ENCODE data around the gene PWWP2B.

Gene PWWP2B

GRCh38 chr10:132416566-132417256 lies 19.7 kb downstream of the PWWP2B start:
- FAIRE-seq = no peak
- DNase-seq (ENCODE audit: insufficient read length, low spot score) = no peak

GRCh38 chr10:132417257-132417910 lies 20.4 kb downstream of the PWWP2B start:
- FAIRE-seq (no peak), DNase-seq (ENCODE audit: insufficient read length, low spot score) (no peak)

GRCh38 chr10:132417957-132418441 lies 21.0 kb downstream of the PWWP2B start:
- DNase-seq (ENCODE audit: insufficient read length, low spot score) (no peak), FAIRE-seq (no peak)

- FAIRE-seq = no peak
- no peak for DNase-seq (ENCODE audit: insufficient read length, low spot score)
Measured at GRCh38 chr10:132418527-132419416, 21.8 kb downstream of the PWWP2B start.

DNA sequence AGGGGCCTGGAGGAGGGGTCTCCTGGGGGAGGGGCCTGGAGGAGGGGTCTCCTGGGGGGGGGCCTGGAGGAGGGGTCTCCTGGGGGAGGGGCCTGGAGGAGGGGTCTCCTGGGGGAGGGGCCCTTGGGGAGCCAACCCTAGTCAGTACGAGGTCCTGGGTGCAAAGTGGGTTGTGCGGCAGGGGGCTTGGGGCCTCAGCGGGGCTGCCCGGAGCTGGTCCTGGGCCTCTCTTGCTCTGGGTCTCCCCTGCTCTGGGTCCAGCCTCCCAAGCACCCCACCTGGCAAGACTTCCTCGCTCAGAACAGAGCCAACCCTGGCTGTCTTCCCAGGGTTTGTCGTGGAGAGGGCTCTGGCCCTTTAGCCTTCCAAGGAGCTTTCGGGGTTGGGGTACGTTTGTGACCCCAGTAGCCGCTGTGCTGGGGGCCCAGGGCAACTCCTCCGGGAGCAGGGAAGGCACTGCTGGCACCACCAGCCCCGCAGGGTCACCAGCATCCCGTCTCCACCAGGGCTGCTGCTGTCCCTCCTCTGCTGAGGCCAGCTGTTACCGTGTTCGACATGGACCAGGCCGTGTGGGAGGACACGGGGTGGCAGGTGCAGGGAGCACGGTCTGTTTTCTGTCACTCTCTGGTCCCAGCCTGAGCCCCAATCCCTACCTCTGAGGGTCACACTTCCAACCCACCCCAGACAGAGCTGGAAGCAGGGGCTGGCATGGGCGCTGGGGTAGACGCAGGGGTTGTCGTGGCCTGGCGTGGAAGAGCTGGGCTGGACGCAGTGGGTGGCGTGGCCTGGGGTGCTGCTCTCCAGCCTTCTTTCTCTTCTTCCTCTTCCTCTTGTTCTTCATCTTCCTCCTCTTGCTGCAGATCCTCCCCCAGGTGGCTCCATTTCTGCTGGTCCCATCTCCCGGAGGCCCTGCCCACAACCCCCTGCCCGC lies 22.8 kb downstream of the PWWP2B start:
- DNase-seq (ENCODE audit: insufficient read length, low spot score) (no peak), FAIRE-seq (no peak)

GRCh38 chr10:132420469-132420980 lies 23.5 kb downstream of the PWWP2B start:
- DNase-seq (ENCODE audit: insufficient read length, low spot score) (no peak), FAIRE-seq (no peak)

DNA sequence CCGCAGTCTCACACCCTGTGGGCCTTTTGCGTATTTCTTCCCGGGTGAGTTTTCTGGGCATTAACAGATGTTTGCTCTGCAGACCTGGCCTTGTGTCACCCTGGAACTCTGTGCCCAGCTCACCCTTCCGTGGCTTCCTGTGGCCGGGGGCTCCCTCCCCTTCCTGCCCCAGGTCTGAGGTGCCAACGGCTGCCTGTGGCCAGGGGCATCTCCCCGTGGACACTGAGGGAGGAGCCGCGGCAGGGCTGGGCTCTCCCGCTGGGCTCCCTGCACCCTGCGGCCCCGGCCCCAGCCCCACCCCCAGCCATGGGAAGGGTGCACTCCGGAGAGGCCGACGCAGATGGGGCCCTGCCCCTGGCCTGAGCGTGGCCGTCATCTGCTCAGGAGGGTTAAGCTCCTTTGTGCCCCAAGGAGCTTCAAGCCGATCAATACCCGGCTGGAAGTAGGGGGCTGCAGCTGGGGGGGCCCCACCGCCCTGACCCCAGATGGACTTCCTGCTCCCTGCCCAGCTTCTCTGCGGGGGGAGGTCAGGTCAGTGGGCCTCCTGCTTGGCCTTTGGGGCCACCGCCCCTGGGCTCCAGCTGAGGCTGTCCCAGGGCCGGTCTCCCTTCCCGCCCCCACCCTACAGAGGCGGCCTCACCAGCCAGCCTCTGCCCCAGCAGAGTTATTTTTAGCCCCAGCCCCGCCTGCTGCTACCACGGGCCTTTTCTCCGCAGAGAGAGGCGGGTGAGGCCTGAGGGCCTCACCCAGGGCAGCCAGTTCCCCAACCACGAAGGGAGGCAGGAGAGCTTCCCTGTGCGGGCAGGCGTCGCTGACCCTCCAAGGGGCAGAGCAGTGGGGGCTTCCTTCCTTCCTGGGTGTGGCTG lies 24.2 kb downstream of the PWWP2B start:
- DNase-seq (ENCODE audit: insufficient read length, low spot score) (no peak), FAIRE-seq (no peak)

GRCh38 chr10:132421847-132422751 lies 25.1 kb downstream of the PWWP2B start:
- FAIRE-seq = no peak
- DNase-seq (ENCODE audit: insufficient read length, low spot score) = no peak

DNA sequence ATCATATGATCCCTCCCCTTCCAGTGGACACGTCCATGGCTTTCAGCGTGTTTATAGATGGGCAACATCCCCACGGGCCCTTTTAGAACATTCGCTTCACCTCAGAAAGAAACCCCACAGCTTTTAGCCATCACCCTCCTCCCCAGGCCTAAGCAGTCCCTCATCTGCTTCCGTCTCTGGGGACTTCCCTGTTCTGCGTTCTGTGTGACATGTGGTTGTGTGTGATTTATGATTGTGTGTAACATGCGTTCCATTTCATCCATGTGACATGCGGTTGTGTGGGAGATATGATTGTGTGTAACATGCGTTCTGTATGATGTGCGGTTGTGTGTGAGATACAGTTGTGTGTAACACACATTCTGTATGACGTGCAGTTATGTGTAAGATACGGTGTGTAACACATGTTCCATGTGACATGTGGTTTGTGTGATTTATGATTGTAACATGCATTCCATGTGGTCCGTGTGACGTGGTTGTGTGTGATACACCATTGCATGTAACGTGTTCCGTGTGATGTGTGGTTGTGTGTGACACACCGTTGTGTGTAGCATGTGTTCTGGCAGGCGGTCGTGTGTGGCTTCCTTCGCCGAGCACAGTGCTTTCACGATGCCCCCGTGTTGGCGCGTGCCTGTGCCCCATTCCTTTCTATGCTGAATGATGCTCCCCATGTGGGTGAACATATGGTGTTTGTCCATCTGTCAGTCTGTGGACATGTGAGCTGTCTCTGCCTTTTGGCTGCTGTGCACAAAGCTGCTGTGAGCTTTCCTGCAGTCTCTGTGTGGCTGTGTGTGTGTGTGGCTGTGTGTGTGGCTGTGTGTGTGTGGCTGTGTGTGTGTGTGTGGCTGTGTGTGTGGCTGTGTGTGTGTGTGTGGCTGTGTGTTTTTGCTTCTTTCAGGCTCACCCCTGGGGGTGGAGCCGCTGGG lies 26.2 kb downstream of the PWWP2B start:
- DNase-seq (ENCODE audit: insufficient read length, low spot score) (no peak), FAIRE-seq (peak; percentile 90)

- DNase-seq (ENCODE audit: insufficient read length, low spot score) (no peak), FAIRE-seq (no peak)
Measured at GRCh38 chr10:132423966-132424861, 27.2 kb downstream of the PWWP2B start.

DNA sequence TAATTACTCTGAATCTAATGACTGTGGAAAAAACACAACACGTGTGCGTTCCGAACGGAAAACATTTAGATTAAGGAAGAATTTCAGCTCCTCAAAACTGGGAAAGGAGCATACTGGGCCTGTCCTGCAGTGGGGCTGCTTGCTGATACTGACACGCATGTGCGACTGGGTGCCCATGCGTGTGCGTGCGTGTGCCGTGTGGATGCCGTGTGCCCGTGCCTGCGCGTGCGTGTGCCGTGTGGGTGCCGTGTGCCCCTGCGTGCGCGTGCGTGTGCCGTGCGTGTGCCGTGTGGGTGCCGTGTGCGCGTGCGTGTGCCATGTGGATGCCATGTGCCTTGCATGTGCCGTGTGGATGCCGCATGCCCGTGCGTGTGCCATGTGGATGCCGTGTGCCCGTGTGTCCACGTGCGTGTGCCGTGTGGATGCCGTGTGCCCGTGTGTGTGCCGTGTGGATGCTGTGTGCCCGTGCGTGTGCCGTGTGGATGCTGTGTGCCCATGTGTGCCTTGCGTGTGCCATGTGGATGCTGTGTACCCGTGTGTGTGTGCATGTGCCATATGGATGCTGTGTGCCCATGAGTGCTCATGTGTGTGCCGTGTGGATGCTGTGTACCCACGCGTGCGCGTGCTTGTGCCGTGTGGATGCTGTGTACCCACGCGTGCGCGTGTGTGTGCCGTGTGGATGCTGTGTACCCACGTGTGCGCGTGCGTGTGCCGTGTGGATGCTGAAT lies 28.2 kb downstream of the PWWP2B start:
- DNase-seq (ENCODE audit: insufficient read length, low spot score) (no peak), FAIRE-seq (peak; percentile 80)

GRCh38 chr10:132425757-132426155 lies 28.8 kb downstream of the PWWP2B start:
- DNase-seq (ENCODE audit: insufficient read length, low spot score) = no peak
- no peak for FAIRE-seq

DNA sequence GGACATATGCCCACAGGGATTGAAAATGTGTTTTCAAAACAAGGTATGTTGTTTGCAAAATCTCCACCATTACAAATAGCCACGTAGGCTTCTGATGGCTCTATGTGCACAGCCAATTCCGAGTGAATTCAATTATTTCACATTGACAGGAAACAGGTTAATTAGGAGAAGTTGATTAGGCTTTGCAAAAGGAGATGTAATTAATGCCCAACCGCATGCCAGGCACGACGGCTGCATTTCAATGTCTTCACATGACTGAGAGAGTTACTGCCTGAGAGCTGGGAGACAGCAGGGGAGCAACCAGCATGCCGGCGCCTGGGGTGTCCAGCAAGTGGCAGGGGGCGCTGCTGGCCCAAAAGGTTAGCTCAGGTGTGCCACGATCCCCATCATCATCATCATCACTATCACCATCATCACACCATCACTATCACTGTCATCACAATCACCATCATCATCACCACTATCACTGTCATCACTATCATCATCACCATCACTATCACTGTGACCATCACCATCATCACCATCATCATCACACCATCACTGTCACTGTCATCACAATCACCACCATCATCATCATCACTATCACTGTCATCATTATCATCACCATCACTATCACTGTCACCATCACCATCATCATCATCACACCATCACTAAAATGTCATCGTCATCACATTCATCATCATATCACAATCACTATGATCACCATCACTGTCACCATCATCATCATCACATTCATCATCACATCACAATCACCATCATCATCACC lies 30.2 kb downstream of the PWWP2B start:
- peak; percentile 69 for FAIRE-seq
- DNase-seq (ENCODE audit: insufficient read length, low spot score) = no peak

GRCh38 chr10:132427939-132428367 lies 31.0 kb downstream of the PWWP2B start:
- FAIRE-seq = peak; percentile 72

More at GRCh38 chr10:132427939-132428367, 31.0 kb downstream of the PWWP2B start:
- no peak for DNase-seq (ENCODE audit: insufficient read length, low spot score)
